HG02840 (cell line): ENCODE results near the gene G6PC3.
"Not testable (repeated sequence)": the region's sequence is repeated elsewhere in the genome, so short reads cannot be mapped to it uniquely, and the experiment has no call there.

Source experiments
- ATAC-seq: cut with Tn5 transposase; IDR thresholded peaks from one replicate; pipeline ENCODE4 v1.9.1; 2021; ENCODE audit warnings: mild to moderate bottlenecking, moderate library complexity, moderate number of reproducible peaks; ENCODE audit not compliant: unreplicated experiment, low FRiP score

G6PC3 gene

DNA sequence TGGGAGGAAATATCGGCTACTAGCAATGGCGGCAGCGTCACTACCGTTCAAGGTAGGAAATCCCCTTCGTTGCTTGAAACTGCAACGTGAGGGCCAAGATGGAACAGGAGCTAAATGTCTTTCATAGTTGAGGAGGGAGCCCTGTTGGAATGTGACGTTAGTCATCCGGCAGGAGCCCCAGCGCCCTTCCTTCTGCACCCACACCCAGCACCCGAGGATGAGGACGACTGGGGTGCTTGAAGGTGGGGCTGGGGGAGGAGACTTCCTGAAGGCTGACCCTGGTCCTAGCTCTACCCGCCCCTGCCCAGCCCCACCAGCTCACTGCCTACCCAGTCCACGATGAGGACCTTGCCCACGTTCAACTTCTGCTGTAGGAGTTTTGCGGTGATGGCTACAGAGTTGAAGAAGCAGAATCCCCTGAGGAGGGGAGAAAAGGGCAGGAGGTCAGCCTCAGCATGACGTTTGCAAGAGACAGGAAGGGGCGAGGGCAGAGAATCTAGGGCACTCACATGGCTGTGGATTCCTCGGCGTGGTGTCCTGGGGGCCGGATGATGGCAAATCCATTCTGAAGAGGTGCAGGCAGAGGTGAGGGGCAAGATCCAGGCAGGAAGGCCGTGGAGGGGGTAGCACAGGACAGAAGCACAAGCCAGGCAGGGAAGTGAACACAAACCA is 11.9 kb downstream of the G6PC3 start:
- ATAC-seq, result no peak

DNA sequence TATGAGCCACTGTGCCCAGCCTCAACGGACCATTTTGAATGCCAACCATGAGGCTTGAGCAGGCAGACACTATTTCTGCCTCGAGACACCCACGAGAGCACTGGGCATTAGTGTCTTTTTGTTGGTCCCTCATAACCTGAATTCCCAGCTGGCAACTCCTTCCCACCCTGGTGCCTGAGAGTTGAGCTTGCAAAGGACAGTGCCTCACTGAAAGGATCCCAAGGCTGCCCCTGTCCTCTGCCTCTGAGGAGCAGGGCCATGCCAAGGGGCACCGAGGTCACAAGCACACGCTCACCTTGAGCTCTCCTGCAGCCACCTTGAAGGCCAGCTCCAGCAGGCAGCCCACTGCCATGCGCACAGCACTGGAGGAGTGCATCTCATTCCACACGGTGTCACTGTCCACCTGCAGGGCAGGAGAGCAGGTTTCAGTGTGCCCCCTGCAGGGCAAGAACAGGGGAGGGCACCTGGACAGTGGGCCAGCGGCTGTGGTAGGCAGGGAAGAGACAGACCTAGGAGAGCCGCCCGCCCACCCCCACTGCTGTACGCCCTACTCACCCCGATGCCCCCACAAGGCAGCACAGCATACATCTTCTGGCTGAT is 12.8 kb downstream of the G6PC3 start:
- no peak for ATAC-seq

DNA sequence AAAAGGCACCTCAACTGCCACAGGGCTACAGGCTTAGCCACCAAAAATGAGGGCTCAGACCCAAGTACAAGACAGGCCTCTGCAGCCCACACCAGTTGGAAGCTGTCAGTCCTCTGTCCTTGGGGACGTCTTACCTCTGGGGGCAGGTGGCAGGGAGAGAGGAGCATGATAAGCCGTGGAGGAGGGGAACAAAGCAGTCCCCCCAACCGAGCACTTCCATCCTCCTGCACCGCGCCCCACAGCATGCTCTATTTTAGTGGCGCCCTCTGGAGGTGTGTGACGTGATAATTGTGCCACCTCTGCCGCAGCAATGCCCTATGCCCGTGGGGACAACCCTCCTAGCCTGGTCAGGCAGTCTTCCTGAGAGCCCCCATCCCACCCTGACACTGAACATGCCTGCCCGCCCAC is 13.6 kb downstream of the G6PC3 start:
- ATAC-seq, result no peak

DNA sequence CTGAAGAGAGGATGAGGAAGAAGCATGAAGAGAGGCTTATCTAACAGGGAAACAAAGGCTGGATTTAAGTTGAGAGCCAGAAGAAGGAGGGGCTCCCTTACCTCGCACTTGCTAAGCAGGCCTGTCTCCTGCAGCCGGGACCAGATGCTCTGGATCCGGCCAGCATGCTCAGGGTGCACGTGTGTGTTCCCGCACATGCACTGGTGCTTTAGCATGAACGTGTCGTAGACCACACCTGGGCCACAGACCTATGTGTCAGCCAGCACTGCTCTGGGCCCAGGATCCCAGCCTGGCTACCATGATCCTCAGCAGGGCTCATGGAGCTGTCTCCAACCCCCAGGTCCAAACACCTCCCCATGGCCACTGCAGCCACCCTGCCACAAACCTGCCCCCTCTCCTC is 14.4 kb downstream of the G6PC3 start:
- no peak for ATAC-seq

DNA sequence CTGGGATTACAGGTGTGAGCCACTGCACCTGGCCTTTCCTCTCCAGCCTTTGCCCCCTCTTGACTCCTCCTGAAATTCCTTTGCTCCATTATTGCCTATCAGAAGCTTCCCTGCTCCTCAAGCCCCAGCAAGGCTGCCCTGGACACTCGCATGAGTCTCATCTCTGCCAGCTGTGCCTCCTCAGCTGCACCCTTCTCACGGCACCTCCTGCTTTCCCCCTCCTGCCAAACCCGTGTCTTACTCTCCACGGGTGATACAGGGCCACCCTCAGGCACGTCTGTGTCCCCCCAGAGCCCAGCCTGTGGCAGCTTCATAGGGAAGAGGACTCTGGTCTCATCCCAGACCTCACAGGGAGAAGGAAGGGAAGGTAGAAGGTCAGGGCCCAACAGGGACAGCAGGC is 15.4 kb downstream of the G6PC3 start:
- ATAC-seq, result no peak

DNA sequence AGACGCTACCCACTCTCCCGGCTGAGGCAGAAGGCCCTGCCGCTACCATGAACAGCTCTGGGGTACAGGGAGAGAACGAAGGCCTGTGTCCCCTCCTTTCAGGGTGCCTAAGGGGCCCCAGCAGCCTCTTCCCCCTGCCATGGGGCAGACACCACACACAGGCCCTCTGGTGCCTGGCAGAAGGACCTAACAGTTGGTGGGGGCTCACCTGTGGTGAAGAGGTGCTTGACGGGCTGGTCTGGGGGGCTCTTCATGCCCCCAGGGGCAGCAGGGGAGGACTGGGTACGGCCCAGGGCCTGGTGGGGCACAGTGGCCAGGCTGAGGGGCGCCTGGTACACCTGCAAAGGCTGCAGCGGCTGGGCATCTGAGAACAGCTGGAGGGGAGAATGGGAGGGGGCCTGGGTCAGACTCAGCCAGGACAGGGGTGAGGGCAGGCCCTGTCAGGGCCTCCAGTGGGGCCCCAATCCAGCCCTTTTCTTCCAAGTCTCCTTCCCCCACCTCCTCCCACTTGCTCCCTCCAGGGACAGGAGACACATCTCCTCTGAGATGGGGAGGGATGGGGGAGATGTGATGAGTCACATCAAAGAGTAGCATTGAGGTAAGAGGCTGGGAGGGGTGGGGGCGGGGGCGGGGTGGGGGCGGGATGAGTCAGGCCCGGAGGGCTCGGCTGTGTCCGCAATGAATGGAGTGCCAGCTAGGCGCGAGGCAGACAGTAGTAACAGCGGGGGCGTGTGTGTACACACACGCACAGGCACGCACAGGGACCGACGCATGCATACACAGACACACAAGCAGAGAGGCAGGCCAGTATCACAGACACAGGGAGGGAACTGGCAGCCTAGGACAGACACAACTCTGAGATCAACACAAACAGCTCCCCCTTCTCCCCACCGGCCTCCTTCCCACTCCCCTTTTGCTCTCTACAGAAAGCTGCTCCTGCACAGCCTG is 16.1 kb downstream of the G6PC3 start:
- ATAC-seq, result no peak

DNA sequence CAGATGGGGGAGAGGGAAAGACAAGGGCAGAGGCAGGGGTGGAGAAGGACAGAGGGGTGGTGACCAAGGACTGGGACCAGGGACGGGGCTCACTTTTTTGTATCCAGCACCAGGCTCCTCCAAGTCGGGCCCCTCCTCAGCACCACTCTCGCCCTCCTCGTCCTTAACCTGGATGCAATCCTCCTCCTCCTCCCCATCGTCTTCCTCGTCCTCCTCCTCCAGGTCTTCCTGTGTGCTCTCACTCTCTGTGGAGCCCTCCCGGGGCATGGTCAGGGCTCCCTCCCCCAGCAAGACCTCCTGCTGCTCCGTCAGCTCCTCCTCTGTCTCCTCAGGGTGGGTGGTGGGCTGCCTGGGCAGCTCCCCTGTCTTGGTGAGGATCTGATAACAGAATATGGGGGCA is 16.8 kb downstream of the G6PC3 start:
- no peak for ATAC-seq

DNA sequence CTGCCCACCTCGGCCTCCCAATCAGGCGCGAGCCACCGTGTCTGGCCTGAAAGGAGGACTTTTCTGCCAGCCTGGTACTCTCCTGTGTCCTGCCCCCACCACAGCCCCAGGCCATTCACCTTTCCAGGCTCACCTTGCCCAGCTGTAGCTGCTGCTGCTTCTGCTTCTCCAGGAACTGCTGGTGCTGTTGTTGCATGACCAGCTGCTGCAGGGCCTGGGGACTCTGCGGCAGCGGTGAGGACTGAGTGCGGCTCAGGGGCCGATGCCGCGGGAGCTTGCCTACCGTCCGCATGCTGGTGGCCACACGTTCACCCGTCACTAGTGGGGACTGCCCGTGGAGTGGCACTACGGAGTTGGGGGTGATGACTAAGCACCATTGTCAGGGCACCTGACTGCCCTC is 17.7 kb downstream of the G6PC3 start:
- no peak for ATAC-seq

DNA sequence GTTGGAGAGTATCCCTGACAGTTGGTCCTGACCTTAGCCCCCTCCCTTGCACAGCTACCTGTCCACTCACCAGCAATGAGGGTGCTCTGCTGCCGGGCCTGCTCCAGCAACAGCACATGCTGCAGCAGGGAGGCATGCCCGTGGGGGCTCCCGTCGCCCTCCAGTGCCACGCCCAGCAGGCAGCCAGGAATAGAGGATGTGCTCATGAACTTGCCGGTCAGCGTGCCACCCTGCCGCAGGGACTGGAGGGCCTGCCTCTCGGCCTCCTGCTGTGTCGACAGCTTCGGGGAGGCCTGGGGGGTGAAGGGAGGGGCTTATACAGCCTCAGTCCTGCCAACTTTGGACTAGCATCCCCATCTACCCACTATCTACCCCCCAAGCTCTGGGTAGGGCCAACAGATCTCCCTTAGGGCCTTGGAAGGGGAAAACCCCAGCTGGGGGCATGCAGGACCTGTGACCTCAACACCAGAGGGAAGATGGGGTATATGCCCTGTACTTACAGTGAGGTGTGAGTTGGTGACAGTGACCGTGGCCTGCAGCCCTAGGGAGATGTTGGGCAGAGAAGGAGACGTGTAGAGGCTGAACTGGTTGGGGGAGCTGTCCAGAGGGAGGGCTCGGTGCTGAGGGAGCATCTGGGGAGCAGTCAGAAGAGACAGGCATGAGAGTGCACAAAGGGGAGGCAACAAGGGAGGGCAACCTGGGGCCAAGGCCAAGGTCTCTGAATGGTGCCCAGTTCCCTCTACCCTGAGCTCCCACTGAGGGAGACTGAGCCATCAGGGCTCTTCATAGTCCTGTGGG is 20.9 kb downstream of the G6PC3 start:
- no peak for ATAC-seq

DNA sequence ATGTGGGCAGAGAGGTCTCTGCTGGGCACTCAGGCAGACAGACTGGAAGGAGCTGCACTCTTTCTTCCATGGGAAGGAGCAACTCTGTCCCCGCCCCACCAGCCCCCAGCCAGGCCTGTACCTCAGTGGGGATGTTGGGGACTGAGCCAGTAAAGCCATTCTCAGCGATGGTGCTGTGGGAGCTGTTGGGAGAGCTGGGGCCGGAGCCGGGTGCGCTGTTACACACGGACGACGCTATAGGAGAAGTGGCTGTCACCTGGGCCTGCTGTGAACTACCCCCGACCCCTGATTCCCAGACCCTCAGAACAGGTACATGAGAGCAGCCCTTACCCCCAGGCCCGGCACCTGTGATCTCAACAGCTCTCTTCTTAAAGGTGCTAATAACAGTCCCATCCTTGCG is 21.5 kb downstream of the G6PC3 start:
- no peak for ATAC-seq

DNA sequence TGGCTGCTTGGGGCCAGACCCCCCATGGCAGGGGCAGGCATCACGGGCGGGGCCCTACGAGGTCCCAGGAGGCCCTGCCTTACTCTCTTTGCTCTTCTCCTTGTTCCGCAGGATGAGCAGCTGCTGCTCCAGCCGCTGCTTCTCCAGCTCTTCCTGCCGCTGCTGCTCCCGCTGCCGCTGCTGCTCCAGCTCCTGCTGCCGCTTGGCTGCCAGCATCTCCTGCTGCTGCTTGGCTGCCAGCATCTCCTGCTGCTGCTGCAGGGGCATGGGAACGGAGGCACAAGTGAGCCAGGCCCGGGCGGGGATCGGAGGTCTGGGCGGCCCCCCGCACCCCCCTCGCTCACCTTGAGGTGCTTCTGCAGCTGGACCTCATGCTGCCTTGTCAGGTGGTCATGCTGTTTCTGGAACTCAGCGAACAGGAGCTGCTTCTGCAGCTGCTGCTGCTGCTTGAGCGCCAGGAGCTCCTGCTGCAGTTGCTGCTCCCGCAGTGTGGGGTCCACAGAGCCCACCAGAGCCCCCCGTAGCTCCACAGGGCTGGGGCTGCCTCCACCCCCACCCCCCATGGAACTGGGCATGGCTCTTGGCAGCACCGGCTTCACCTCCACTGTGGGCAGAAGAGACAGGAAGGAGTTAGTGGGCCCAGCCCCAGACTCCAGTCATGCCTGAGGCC is 22.8 kb downstream of the G6PC3 start:
- no peak for ATAC-seq

DNA sequence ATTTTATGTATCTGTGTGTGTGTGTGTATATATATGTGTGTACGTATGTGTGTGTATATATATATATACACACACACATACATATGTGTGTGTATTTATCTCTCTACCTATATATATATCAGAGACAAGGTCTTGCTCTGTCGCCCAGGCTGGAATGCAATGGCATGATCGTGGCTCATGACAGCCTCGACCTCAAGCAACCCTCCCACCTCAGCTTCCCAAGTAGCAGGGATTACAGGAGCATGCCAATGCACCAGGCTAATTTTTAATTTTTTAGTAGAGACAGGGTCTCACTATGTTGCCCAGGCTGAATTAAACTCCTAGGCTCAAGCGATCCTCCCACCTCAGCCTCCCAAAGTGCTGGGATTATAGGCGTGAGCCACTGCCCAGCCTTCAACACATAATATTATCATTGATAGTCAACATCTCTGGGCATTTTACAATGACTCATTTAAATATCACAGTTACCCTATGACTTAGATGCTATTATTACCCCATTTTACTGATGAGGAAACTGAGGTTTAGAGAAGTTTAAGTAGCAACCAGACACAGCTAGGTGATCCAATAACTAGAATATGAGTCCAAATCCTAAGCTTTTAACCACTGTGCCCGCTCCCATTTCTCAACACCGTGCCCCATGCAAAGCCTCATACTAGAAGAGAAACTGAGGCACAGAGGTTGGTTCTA is 24.3 kb downstream of the G6PC3 start:
- ATAC-seq, result no peak

DNA sequence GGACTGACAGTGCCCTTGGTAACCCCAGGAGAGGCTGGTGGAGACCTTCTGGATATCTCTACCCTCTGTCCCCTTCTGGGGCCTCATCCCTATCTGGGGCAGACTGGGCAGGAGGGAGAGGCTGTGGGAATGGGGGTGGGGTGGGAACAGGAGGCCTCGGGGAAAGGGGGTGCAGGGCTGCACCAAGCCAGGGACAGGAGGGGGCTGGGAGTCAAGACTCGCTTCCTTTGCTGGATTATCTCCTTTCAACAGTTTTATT is 24.8 kb downstream of the G6PC3 start:
- no peak for ATAC-seq

DNA sequence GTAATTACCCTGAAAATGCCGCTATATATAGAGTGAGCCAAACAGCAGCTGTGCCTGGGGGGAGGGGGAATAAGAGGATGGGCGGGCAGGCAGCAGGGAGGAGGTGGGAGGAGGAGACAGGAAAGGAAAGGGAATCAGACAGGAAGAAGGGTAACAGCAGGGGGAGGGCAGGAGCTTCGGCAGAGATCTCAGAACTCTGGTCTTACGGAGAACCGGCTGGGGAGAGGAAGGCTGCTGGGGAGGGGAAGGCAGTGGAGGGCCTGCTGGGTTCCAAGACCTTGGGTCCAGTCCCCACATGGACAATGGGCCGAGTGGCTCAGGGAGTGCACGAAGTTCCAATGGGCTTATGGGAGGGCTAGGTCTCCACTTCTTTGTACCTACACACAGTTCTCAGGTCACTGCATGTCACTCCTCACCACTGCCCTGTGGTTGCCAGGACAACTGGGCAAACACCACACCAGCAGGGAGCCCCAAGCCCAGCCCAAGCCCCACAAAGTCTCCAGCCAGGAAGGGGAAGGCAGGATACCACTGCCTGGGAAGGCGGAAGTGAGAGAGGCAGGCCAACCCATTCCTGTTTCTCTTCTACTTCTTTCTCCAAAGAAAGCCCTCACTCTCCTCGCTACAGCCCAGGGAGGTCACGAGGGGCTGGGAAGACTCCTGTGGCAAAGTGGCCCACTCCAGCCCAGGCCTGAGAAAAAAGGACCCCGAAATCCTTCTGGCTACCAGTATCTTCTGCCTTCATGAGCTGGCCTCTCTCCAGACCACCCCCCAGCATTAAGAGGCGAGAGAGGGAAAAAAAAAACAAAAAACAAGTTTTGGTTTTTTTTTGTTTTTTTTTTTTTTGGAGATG is 25.3 kb downstream of the G6PC3 start:
- no peak for ATAC-seq

DNA sequence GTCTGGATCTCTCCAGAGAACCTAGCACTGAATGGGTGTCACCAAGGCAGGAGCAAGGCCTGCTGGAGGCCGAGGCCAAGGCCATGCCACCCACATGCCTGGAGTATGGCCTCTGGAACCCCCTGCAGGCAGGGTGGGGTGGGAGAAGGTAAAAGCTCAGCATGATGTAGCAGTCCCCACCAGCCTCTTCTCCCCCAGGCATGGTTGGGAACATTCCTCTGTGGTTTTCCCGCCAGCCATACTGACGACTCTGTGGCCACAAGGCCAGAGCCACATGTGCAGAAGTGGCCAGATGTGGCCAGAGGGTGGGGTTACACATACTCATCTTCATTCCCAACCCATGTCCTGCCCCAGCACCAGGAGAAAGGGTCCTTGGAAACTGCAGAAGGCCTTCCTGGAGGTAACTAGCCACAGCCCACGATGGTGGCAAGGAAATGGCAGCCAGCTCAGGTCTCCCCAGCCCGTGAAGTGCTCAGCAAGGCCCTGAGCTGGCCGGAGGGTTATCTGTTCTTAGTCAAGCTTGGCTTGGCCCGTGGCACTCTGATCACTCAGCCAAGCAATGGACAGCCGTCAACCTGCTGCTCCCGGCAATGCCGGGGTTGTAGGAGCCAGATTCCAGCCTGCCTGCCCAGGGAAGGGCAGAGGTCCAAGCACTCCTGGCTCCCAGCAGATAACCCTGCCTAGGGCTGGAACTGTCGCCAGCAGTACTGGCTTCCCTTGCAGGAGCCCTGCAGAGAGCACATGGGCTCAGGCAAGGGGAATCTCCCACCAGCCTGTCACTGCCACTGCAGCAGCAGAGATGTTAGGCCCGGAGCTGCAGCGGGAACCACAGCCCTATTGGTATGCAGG is 26.8 kb downstream of the G6PC3 start:
- no peak for ATAC-seq

DNA sequence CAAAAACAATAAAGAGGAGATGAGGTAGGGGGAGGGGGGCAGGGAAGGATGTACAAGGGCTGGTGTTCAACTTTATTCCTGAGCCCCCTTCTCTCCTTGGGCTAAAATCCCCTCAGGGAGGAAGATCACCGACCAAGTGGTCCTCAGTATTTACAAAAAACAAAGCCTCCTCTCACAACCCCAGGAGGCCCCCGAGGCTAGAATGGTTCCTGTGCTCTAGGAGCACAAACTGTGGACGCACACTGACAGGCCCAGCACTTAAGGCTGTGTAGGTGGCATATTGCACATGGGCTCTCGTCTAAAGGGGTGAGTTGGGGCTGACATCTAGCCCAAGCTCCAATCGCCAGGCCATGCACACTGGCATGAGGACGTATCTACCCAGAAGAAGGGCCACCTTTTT is 31.3 kb downstream of the G6PC3 start:
- not testable (repeated sequence) for ATAC-seq

DNA sequence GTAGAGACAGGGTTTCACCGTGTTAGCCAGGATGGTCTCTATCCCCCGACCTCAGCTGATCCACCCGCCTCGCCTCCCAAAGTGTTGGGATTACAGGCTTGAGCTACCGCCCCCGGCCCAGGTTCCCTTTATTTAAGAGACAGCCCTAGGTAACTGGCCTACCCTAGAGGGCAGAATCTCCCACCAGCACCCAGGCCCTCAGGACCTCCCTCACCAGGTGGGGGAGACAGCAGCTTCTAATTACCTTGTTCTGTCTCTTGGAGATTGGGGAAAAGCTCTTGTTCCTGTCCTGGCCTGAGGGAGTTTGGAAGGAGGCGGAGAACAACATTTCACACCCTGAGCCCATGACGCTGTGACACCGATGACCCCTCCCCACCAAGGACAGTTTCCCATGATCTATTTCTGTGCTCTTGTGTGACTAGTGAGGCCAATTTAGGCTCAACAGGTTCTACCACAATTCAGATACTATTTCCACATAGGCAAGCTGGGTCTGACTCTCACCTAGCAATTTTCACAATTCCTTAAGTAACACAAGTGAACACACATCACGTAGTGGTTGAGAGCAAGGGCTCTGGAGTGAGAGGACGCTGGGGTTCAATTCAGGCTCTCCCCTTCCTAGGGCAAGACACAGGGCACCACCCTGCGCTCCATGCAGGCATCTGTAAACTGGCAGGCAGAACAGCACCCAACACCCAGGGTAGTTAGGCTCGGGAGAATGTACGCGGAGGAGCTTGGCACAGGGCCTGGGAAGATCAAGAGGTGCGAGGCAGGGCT is 32.5 kb downstream of the G6PC3 start:
- ATAC-seq, result no peak
